ENCODE data around the gene PPP1R16B.

DNA sequence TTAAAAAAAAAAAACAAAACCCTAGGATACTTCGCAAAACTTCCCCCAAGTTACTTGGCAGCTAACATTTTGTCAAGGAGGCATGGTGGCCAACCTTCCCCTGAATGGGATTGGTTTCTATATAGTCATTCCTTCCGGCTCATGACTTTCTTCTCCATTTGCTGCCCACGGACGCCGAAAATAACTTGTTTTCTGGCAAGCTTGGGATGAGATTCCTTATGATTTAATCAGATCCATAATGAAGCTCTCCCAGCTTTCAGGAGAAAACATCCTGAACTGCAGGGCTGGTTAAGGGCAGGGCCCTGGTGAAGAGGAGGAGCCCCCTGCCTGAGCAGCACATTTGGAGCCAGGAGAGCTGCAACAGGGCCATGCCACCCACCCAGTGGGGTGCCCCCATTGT is 49.9 kb downstream of the PPP1R16B start:
- TF ChIP-seq, protein P1, sequence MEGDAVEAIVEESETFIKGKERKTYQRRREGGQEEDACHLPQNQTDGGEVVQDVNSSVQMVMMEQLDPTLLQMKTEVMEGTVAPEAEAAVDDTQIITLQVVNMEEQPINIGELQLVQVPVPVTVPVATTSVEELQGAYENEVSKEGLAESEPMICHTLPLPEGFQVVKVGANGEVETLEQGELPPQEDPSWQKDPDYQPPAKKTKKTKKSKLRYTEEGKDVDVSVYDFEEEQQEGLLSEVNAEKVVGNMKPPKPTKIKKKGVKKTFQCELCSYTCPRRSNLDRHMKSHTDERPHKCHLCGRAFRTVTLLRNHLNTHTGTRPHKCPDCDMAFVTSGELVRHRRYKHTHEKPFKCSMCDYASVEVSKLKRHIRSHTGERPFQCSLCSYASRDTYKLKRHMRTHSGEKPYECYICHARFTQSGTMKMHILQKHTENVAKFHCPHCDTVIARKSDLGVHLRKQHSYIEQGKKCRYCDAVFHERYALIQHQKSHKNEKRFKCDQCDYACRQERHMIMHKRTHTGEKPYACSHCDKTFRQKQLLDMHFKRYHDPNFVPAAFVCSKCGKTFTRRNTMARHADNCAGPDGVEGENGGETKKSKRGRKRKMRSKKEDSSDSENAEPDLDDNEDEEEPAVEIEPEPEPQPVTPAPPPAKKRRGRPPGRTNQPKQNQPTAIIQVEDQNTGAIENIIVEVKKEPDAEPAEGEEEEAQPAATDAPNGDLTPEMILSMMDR (IDR thresholded peaks at IDR 0.05): no peak
- TF ChIP-seq POLR2A (IDR thresholded peaks at IDR 0.05): no peak

All from right lobe of liver (tissue), 4 donors.